Keratinocyte (primary cell): ENCODE data around the gene ANKRD6. TPM values are rescaled to one million over a fixed set of nuclear protein-coding genes. Genes with fewer than 3 reads are reported as not detected.

Source experiments
- DNase-seq: peaks from one replicate; pipeline ENCODE4 v3.0.0-alpha.2; 2011; ENCODE audit warnings: low read depth, missing footprints, low spot score
- FAIRE-seq: peaks from 2 replicates; lab custom pipeline; 2011; peaks lifted over from hg19 to GRCh38; lab: Jason Lieb, UNC
- H2AFZ ChIP-seq: 2 replicates; pipeline ENCODE4 v1.6.0; 2012; ENCODE audit warnings: low read length, control low read depth, inconsistent platforms; ENCODE audit not compliant: control insufficient read depth
- H3K27ac ChIP-seq: 2 replicates; pipeline ENCODE4 v1.5.1; 2011; ENCODE audit warnings: low read length; ENCODE audit not compliant: control insufficient read depth, insufficient read depth
- H3K27me3 ChIP-seq: 3 replicates; pipeline ENCODE4 v1.6.0; 2011; ENCODE audit warnings: low read length; ENCODE audit not compliant: control insufficient read depth, insufficient read depth; ENCODE audit errors: extremely low read depth
- H3K36me3 ChIP-seq, 2 experiments: 2 replicates in 1 of 2; 3 replicates in 1 of 2; pipeline ENCODE4 v1.5.1; 2011; ENCODE audit warnings: low read length in 2 of 2, mild to moderate bottlenecking in 1 of 2; ENCODE audit not compliant: control insufficient read depth in 2 of 2, insufficient read depth in 2 of 2; ENCODE audit errors: extremely low read depth in 1 of 2
- H3K4me1 ChIP-seq: 3 replicates; pipeline ENCODE4 v1.5.1; 2011; ENCODE audit warnings: low read length; ENCODE audit not compliant: control insufficient read depth, insufficient read depth; ENCODE audit errors: extremely low read depth
- H3K4me2 ChIP-seq: 3 replicates; pipeline ENCODE4 v1.6.0; 2011; ENCODE audit warnings: low read depth, low read length; ENCODE audit not compliant: control insufficient read depth, insufficient read depth; ENCODE audit errors: extremely low read depth
- H3K4me3 ChIP-seq, 3 experiments: fragments of 200-600 bp in 1 of 3; sonication (generic) in 1 of 3; 2 replicates in 2 of 3; 3 replicates in 1 of 3; pipeline ENCODE4 v1.5.1; 2011 to 2016; ENCODE audit warnings: low read length in 3 of 3, mild to moderate bottlenecking in 3 of 3, control low read depth in 2 of 3, inconsistent platforms in 1 of 3, low read depth in 1 of 3, mixed read lengths in 1 of 3, mixed run types in 1 of 3, moderate library complexity in 1 of 3; ENCODE audit not compliant: control insufficient read depth in 2 of 3, insufficient read depth in 2 of 3; ENCODE audit errors: extremely low read depth in 1 of 3
- H3K79me2 ChIP-seq: 2 replicates; pipeline ENCODE4 v1.6.0; 2012; ENCODE audit warnings: low read length; ENCODE audit not compliant: control insufficient read depth, insufficient read depth
- H3K9ac ChIP-seq: 3 replicates; pipeline ENCODE4 v1.6.0; 2011; ENCODE audit warnings: low read length; ENCODE audit not compliant: control insufficient read depth, insufficient read depth; ENCODE audit errors: extremely low read depth
- H3K9me1 ChIP-seq: 3 replicates; pipeline ENCODE4 v1.6.0; 2011; ENCODE audit warnings: low read length; ENCODE audit not compliant: control insufficient read depth, insufficient read depth; ENCODE audit errors: extremely low read depth
- H3K9me3 ChIP-seq: 2 replicates; pipeline ENCODE4 v1.5.1; 2012; ENCODE audit warnings: low read depth, low read length; ENCODE audit not compliant: control insufficient read depth
- H4K20me1 ChIP-seq: 3 replicates; pipeline ENCODE4 v1.6.0; 2011; ENCODE audit warnings: low read length; ENCODE audit not compliant: control insufficient read depth, insufficient read depth; ENCODE audit errors: extremely low read depth
- EZH2 ChIP-seq: IDR thresholded peaks from one replicate; pipeline ENCODE4 v1.6.1; 2012; ENCODE audit warnings: inconsistent platforms, mild to moderate bottlenecking, low read length, moderate library complexity
- dilution Hi-C: fragments of 300-500 bp; cut with MboI; formaldehyde crosslinking; loops from one replicate; pipeline ENCODE4 v1.7.0; 2020; ENCODE audit warnings: low sequenced_read_pairs; ENCODE audit not compliant: extremely low pct_ligation_motif_present
- polyA plus RNA-seq, 5 experiments: library from polyadenylated mRNA; depleted of rRNA in 3 of 5; stranded (reverse) in 3 of 5; stranded (forward) in 1 of 5; unstranded in 1 of 5; fragments of >200 nt; gene quantifications; 1 replicate in 1 of 5; 2 replicates in 3 of 5; 3 replicates in 1 of 5; pipeline versions ENCODE4 v1.2.1 to v1.2.3, GENCODE V29; 2011 to 2012; ENCODE audit warnings: missing spikeins in 2 of 5, low read depth in 1 of 5, low replicate concordance in 1 of 5
- TF ChIP-seq, protein P1 (sequence below), 3 experiments: IDR thresholded peaks in 1 of 3; conservative IDR thresholded peaks in 1 of 3; optimal IDR thresholded peaks in 1 of 3; 2 replicates in 2 of 3; 3 replicates in 1 of 3; pipeline versions ENCODE3 to v1.5.1; 2011; ENCODE audit warnings: low read length in 3 of 3, mild to moderate bottlenecking in 3 of 3, moderate library complexity in 2 of 3, control low read depth in 1 of 3, inconsistent platforms in 1 of 3; ENCODE audit not compliant: insufficient read depth in 2 of 3; ENCODE audit errors: extremely low read depth in 1 of 3

Gene ANKRD6
- polyA plus RNA-seq, 1 donor (not counting 4 experiments of a cell fraction or from before 2014, with no cell fraction given): 5.7 TPM

DNA sequence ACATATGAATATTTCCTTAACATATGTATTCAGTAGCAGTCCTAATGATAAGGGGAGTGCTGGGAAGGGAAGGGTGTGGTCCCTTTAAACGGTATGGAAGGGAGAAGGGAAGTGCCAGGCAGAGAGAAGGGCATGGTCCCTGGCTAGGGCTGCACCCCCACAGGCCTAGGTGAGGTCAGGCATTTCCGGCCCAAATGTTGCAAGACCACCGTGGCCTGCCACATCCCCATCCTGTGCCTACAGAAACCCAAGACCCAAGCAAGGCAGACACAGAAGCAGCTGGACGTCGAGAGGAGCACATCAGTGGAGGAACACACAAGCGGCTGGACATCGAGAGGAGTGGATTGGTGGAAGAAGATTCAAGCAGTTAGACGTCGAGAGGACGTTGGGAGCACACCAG, 26.8 kb upstream of the ANKRD6 start:
- H3K9me1 ChIP-seq: no peaks in the 10 kb centered on the region
- FAIRE-seq: no peak
- no peak overlapping the region for H3K27ac ChIP-seq
- H4K20me1 ChIP-seq: no peaks in the 10 kb centered on the region
- TF ChIP-seq, protein P1, sequence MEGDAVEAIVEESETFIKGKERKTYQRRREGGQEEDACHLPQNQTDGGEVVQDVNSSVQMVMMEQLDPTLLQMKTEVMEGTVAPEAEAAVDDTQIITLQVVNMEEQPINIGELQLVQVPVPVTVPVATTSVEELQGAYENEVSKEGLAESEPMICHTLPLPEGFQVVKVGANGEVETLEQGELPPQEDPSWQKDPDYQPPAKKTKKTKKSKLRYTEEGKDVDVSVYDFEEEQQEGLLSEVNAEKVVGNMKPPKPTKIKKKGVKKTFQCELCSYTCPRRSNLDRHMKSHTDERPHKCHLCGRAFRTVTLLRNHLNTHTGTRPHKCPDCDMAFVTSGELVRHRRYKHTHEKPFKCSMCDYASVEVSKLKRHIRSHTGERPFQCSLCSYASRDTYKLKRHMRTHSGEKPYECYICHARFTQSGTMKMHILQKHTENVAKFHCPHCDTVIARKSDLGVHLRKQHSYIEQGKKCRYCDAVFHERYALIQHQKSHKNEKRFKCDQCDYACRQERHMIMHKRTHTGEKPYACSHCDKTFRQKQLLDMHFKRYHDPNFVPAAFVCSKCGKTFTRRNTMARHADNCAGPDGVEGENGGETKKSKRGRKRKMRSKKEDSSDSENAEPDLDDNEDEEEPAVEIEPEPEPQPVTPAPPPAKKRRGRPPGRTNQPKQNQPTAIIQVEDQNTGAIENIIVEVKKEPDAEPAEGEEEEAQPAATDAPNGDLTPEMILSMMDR (optimal IDR thresholded peaks at IDR 0.05 in 1 of 3, IDR thresholded peaks at IDR 0.05 in 1 of 3, conservative IDR thresholded peaks at IDR 0.05 in 1 of 3; ENCODE audit: extremely low read depth in 1 of 3, insufficient read depth in 2 of 3, low read length in 3 of 3): no peak
- TF ChIP-seq EZH2: no peak
- no peak overlapping the region for H3K4me3 ChIP-seq
- no peaks in the 10 kb centered on the region for H3K36me3 ChIP-seq
- no peak overlapping the region for H2AFZ ChIP-seq
- dilution Hi-C loops: no loop called here
- H3K9me3 ChIP-seq: no peaks in the 10 kb centered on the region
- no peak overlapping the region for H3K9ac ChIP-seq
- H3K4me2 ChIP-seq: no peak overlapping the region
- DNase-seq: no peak
- no peaks in the 10 kb centered on the region for H3K4me1 ChIP-seq
- H3K79me2 ChIP-seq: no peaks in the 10 kb centered on the region
- peaks cover 33% of the 10 kb centered on the region for H3K27me3 ChIP-seq

DNA sequence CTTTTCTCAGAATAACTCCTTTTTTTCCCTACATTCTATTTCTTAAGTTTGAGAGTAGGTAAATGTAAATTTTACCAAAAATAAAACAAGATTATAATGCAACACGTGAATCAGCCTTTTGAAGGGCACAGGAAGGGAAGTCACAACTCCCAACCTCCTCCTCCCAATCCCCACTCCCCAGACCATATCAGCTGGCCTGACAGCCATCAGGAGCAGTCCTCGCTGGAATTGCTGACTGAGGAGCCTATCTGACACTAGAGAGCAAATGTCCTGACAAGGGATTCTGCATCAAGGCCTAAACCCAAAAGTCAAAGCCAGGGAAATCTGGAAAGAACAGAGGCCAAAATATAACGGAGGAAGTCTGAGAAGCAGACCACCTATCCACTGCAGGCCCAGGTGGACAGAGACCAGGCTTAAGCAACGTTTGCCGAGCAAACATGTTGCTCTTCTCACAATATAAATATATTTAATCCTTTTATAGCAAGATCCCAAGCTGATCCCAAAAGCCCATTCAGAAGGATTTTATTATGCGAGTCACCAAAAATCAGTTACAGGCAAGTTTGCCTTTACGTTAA, 23.4 kb upstream of the ANKRD6 start:
- Histone ChIP-seq H3K4me1 (no peaks in the 10 kb centered on the region), H3K27me3 (peaks cover 66% of the 10 kb centered on the region), H3K4me3 (no peak overlapping the region), H3K9me3 (no peaks in the 10 kb centered on the region), H3K4me2 (no peak overlapping the region), H3K9ac (no peak overlapping the region), H4K20me1 (no peaks in the 10 kb centered on the region), H3K9me1 (no peaks in the 10 kb centered on the region), H2AFZ (no peak overlapping the region), H3K27ac (no peak overlapping the region), H3K79me2 (no peaks in the 10 kb centered on the region), H3K36me3 (no peaks in the 10 kb centered on the region)
- FAIRE-seq (no peak), DNase-seq (no peak)
- TF ChIP-seq, protein P1 (optimal IDR thresholded peaks at IDR 0.05 in 1 of 3, IDR thresholded peaks at IDR 0.05 in 1 of 3, conservative IDR thresholded peaks at IDR 0.05 in 1 of 3; ENCODE audit: extremely low read depth in 1 of 3, insufficient read depth in 2 of 3, low read length in 3 of 3): no peak
- no peak for TF ChIP-seq EZH2
- dilution Hi-C loops: no loop called here
